PC-3 (cell line): ENCODE data around the gene MAML3.

ENCODE experiments used
- CTCF ChIP-seq: fragments of 300-600 bp; sonication (generic); conservative IDR thresholded peaks from 2 replicates; pipeline ENCODE4 v1.5.1; 2017; ENCODE audit warnings: antibody characterized with exemption, low read depth, mild to moderate bottlenecking, low read length
- EZH2 ChIP-seq: fragments of 300-600 bp; sonication (generic); IDR thresholded peaks from one replicate; pipeline ENCODE4 v1.6.1; 2017; ENCODE audit warnings: antibody characterized with exemption, mild to moderate bottlenecking, low read length; ENCODE audit not compliant: unreplicated experiment
- EZH2phosphoT487 ChIP-seq: fragments of 300-600 bp; sonication (generic); IDR thresholded peaks from 2 replicates; pipeline ENCODE4 v1.6.1; 2018; ENCODE audit warnings: mild to moderate bottlenecking, antibody characterized with exemption, low read length, borderline replicate concordance

- TF ChIP-seq CTCF = no peak
- no peak for TF ChIP-seq EZH2
- no peak for TF ChIP-seq EZH2phosphoT487
These were observed 98.0 kb downstream of the MAML3 start for GRCh38 chr4:140056015-140056414.
